Kidney capillary endothelial cell (primary cell): Measurements from ENCODE around the gene PTPRM.

ENCODE experiments used
- DNase-seq: peaks from one replicate; pipeline ENCODE4 v3.0.0-alpha.2; 2018; ENCODE audit warnings: low spot score

PTPRM gene

DNA sequence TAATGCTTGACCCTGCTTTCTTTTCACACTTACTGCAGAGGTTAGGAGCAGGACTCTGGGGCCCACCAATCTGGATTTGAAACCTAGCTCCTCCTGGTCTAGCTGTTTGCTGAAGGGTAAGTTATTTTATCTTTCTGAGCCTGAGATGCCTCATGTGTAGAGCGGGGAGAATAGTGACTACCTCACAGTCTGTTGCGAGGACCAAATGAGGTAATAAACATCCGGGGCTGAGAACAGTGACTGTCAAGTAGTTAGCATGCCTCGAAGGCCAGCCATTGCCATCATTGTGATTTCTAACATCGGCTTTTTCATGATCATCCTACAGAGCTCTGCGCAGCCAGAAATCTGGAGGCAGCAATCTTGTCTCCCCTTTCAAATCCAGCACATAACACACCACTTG lies 32.9 kb downstream of the PTPRM start:
- DNase-seq: no peak

DNA sequence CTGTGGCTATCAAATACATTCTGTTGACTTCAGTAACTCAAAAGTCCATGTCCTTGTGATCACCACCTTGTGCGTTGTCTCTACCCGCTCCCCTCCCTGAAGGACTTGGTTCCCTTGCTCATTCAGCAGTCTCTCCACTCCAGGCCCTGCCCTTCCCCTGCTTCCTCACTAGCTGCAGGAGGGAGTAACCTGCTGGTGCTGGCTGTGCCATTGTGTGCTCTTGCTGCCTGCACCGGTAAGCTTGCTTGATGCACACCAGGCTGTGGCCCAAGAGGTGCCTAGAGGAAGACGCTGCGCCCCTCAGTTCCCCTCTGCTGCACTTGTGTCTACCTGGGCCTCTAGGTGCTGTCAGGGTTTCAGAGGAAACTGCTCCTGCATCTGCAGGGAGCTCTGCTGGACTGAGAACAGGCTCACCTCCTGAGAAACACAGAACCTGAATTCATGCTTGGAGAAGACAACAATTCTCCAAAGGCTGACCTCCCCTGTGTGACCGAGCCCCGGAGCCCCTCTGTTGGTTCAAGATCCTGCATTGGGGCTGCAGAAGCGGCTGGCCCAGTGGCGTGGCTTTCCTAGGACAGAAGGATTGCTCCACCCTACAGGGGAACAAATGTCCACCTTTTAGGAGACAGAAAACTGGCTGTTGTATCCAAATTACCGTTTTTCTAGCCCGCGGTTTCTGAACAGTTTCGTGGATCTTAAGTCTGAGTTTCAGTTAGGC lies 33.6 kb downstream of the PTPRM start:
- no peak for DNase-seq

DNA sequence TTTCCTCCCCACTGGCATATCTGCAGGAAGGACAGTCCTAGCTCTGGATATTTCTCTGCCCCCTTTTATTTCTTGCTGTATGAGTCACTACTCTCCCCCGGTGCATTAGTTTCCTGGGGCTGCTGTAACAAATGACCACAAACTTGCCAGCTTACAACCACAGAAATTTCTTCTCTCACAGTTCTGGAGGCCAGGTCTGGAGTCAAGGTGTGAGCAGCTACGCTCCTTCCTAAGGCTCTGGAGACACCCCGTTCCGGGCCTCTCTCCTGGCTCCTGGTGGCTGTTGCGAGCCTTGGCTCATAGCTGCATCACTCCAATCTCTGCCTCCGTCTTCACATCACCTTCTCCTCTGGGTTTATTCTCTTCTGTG lies 34.1 kb downstream of the PTPRM start:
- DNase-seq: peak; percentile 29

DNA sequence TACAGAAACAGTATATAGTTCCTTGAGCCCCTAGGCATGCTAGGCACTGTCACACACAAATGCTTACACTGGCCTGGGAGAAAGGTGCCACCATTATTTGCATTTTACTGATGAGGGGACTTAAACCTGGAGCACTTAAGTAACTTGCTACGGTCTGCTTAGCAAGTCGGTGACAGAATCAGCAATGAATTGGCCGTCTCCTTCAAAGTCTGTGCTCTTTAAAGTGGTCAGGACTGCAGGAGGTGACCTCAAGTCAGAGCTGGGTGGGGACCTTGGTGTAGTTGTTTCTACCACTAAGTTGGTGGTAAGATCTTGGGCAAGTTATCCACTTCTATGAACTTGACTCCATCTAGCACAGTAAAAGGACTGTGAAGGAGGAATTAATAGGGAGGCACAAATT lies 34.8 kb downstream of the PTPRM start:
- DNase-seq: no peak

DNA sequence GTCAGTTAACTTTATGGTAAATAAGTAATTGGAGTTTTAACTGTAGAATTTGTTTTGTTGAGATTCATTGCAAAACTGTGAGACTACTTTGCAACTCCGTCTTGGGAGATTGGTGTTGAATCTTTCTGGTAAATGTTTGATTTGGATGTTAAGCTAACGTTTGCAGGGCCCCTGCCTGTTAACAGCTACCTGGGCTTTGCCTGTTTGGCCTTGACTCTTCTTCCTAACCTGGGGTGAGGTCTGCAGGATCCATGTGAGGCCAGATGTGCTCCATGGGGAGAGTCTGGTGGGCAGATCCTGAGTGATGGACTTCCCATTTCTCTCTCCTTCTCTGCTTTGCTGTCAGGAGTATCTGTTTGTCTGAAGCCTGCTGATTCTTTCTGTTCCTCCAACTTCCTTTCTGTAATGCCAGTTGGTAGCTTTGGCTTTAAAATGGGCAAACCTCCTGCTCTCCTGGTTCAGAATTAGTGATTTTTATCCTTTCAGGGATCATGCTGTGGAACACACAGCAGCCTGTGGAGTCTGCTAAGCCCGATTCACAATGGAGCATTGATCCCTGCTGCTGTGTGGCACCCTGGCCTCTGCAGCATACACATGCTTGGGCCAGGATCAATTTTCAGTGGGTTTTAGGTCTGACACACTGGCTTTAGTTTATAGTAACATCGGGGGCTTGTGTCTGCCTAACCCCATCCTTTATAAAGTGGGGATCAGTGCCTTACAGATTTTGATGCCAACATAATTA lies 36.3 kb downstream of the PTPRM start:
- no peak for DNase-seq

DNA sequence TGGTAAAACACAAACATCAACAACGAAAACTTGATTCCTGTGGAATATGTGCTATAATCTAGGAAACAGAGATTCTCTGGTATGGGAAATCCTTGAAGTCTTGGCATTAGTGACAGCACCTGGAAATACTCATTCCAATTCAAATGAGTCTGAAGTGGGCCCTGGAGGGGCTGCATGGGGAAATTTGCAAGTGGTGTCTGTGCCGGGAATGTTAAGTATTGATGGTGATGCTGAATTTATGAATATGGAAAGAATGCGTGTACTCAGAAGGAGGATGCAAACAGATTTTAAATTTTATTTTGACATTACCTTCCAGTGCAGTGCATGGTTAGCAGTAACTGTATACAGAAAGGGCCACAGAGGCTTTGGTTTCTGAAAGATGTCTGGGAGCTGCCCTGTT lies 37.2 kb downstream of the PTPRM start:
- no peak for DNase-seq

DNA sequence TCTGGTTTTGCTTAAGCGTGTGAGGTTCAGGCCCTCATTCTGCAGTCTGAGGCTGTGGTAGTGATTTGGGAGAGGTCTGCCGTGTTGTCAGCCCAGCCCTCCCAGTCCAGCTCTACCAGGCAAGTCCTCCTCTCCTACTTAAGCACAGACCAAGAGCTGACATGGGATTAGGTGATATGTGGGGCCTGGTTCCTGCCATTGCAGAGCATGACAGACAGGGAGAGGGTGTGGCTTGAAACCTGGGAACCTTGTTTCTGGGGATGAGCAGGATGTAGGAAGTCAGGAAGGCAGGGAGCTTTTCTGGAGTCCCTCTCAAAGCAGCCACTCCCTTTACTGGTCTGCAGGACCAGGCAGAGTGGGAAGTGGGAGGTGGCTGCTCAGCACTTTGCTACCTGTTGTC lies 38.6 kb downstream of the PTPRM start:
- no peak for DNase-seq

DNA sequence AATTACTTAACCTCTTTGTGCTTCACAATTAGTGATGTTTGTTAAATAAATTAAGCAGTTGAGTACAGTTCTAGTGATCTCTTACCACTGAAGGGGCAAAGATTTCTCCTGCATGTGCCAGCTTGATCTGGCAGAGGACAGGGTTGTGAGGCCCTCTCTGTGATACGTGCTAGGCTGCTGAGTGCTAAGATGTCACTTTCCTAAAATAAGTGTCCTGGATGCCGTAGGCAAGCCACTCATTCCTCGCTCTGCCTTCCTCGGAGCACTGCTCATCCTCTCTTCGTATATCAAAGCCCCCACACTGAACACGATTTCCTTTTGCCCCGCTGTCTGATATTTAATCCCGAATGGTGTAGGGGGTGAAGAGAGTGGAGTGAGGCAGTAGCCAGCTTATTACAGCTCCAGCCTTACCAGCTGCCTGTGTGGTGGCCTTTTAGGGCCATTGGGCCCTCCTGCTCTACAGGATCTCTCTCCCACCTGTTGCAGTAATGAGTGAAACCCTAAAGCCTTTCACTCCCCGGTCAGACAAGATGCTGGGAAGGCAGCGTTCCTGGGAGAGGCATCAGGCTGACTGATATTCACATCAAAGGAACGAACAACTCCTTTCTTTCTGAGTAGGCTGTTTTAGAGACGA lies 40.5 kb downstream of the PTPRM start:
- no peak for DNase-seq

DNA sequence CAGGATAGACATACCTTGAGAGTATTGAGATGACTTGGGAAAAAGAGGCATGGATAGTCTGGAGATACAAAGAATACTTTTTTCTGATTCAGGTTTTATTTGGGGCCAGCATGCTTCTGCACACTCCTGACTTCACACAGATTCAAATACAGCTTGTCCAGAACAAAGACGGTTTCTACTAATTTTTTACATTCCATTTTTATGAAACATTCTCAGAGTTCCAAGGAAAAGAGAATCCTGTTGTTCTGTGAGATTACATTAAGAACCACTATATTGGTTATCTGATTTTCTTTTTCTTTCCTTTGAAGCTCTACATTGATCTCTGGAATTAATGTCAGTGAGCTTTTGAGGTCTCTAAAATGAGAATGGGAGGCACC lies 41.0 kb downstream of the PTPRM start:
- DNase-seq: no peak

DNA sequence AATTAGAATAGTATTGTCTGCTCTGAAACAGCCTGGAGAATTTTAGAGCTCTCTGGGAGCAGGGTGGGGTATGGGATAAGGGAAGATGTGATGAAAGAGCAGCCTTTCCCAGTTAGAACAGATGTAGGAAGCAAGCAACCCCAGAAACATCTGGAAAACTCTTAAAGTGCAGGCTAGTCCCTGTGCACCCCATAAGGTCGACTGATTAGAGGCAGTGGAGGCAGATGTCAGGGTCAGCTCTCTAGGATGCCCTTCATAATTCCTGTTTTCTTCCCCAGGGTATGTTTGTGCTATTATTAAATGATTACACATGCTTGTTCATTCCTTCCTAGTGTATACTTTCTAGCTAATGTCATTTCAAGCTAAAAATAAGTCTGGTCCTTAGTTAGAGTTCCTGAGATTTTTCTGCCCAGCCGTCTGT lies 41.7 kb downstream of the PTPRM start:
- DNase-seq: no peak

DNA sequence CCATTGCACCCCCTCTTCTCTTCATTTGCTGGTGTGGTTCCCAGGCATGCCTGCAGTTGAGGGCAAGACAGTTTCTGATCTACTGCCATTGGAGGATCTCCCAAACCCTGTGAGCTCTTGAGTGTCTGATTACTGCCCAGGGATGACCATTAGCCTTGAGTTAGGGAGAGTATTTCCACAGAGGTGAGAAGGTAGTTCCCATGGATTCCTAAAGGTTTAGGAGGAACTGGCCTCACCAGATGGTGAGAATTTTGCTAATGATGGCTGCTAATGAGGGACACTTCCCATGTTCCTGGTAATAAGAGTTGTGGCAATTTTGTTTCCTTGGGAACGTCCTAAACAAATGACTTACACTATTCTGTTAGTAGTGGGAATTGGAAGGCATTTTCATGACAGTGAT lies 42.5 kb downstream of the PTPRM start:
- DNase-seq: no peak

DNA sequence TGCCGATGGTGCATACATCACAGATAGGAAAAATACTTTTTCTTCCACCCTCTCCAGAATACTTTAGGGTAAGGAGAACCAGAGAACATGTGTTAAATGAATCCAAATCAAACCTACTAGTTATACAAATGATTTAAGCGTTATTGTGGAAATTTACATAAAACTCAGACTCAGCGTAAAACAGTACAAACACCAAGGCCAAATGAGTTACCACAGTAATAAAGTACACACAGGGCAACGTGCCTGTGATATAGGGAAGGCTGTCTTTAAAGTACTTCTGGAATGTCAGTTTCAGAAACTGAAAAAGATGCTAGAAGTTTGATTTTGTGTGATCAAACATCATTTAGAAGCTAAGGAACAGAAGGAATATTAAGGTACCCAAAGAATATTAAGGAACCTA lies 46.9 kb downstream of the PTPRM start:
- DNase-seq: no peak

DNA sequence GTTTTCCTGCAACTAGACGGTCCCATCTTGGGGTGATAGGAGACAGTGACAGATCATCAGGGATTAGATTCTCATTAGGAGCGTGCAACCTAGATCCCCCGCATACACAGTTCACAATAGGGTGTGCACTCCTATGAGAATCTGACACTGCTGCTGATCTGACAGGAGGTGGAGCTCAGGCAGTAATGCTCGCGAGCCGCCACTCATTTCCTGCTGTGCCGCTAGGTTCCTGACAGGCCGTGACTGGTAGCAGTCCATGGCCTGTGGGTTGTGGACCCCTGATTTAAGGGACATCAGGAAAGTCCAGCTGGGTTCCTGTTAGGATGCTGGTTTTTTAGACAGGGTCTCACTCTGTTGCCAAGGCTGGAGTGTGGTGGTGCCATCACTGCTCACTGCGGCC lies 48.7 kb downstream of the PTPRM start:
- no peak for DNase-seq

DNA sequence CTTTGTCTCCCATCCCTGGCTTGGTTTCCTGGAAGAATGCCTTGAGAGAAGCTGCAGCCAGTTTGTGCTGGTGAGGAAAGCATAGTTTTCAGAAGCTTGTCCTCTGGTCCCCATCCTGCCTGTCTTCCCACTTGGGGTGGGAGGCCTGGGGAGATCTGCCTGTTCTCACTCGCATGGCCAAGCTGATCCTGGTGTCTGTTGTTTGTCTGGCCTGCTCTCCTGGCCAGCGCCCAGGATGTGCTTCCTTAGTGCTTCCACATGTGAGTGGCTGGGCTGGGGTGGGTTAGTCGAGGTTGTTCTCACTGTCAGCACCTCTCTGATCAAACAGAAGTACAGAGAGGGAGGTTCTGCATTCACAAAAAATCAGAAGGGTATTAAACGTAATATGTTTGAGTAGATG lies 49.5 kb downstream of the PTPRM start:
- no peak for DNase-seq

DNA sequence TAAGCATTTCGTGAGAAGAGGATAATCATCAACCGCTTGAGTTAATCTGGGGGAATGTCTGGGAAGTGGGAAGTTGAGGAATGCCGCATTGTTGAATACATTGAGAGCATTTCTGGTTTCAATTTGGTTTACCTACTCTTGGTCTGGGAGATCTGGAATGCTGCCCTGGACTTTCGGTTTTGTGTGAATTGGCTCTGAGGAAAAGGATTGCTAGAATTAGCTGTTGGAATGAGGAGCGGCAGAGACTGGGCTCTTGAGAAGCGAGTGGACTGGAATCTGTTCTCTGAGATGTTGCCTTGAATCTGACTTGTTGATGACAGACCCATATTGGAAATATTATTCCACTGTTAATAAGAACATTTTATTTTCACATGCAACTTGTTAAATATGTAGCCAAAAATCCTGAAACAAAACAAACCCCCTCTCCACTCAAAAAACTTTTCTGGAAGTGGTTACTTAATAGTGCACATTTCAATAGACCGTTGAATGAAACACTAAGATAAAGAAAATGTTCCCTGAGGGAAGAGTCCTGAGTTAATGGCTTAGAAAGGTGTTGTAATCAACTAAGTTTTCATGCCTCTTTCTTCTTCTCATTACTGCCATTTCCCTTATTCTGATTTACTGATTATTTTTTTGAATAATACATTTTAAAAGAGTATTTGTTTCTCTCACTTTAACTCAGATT lies 50.8 kb downstream of the PTPRM start:
- no peak for DNase-seq

DNA sequence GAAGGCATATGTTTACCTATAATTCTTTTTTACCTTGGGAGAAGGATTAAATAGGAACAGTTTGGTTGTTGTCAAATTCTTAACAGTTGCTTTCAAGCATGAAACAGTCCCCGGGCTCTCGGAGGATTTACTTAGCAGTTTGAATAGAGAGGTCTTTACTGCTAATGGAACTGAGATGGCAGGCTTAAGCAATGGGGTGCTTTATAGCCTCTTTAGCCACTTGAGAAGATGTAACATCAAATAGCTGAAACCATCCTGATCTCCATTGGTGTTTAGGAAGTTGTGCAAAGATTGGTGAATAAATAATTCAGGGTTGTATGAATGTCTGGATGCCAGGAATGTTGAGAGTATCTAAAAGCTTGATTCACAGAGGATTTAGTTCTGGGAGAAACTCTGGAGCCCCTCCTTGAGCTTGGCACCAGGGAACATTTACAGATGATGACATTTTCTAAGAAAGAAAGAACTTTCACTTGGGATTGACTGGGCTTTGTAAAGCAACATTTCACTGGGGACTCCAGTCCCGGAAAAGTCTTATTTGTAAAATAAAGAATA lies 51.9 kb downstream of the PTPRM start:
- DNase-seq: no peak

DNA sequence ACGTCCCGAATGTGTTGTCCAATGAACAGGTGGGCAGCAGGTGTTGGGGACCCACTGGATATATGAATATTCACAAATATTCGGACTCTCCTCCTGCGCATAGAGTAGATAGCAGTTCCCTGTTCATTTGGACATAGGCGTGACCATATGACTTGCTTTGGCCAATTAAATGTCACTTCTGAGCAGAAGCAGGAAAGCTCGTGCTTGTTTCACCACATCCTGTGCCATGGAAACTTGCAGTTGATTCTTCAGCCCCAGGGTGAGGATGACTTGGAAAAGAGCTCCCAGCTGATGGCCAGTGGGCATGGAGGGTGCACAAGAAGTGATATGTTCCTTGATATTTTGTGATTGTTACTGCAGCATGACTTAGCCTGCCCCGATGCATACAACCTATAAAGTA lies 52.6 kb downstream of the PTPRM start:
- DNase-seq: no peak

DNA sequence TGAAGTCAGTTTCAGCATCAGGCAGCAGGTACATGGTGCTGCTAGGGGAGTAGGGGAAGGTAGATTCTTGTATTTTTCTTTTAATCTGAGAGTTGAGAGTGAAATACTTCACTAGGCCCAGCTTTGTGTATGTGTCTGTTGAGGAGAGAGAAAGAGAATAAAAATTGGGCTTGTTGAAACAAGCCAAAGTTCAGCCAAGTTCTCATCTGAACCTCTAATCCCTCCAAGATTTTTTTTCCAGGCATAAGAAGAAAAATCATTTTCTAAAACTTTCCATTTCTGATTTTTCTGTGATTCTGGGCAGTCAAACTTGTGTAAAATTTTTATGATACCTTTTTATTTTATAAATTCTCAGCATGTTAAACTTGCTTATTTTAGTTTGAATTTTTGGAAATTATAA lies 55.6 kb downstream of the PTPRM start:
- DNase-seq: no peak

DNA sequence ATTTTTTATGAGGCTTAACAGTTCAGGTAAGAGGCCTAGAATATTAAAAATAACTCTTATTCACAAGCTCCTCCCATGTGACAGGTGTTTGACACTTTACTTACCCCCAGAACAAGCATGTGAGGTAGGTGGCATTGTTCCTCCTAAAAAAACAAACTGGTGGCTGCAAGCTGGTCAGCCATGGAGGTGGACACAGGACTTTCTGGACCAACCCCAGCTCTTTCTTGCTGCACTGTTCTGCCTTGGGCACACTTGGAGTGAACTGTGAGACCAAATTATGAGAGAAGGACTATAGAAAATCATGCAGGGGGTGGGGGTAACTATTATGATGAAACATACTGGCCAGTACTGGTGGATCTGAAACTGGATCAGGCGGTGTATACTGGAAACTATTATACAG lies 56.6 kb downstream of the PTPRM start:
- no peak for DNase-seq

DNA sequence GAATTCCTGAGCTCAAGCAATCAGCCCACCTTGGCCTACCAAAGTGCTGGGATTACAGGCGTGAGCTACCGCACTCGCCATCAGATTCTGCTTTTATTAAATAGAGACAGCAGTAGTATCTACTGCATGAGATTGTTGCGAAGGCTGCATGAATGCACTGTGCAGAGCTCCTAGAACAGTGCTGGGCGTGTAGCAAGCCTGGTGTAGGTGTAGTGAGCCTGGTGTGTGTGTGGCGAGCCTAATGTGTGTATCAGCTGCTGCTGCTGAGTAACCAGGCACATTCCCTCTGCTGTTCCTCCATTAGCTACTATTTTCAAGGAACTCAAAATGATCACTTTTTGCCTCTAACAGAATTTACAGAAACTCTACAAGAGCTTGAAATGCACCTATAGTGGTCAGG lies 57.6 kb downstream of the PTPRM start:
- no peak for DNase-seq

DNA sequence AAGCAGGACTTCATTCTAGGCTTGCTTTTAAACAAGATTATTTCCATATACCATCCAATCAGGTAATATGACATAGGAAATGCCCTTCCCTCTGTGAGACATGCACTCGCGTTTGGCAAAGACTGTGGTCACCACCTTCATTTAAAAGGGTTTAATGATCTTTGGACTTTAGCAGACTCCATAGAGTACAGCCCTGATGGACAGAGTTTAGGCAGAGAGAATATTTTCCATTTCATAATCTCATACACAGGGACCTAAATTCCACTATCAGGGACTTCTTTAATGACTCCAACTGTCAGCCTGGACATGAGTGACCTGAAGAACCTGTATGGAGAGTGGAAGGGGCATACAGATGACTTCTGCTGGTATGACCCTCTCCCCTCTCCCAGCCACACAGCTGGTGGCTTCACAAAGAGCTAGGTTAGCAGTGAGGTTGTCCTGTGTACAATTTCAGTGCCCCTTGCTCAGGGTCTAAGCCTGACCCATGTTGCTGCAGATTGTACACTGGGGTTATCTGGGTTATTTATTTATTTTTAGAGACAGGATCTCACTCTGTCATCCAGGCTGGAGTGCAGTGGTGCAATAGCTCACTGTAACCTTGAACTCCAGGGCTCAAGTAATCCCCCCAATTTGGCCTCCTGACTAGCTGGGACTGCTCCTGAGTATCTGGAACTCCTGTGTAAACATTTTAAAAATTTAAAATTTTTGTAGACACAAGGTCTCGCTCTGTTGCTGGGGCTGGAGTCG lies 59.2 kb downstream of the PTPRM start:
- DNase-seq: no peak

DNA sequence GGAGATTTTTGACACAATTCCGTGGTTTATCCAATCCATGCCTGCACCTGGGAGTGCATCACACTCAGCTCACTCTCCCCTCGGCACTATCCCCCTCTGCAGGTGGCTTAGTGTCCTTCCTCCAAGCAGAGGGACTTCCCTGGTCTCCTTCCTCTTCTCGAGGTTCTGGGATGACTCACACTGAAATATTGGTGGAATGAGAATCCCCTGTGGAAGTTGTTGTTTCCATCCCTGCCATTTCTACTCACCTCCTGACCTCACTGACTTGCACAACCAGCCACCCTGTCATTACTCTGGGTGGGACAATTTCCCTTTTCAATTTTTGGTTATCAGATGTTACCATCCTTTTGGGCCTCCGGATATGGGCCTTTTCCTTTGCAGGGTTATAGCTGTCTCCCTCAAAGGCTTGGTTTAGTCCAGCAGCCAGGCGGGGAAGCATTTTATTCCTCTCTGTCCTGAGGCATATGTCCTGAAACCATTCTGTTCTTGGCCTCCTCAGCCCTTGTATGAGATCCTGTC lies 59.9 kb downstream of the PTPRM start:
- peak; percentile 59 for DNase-seq
